Lung (tissue), 12 donors: Measurements from ENCODE around the gene SAFB. TPM values are rescaled to one million over a fixed set of nuclear protein-coding genes. Genes with fewer than 3 reads are reported as not detected.

Experiments used
- ATAC-seq: fragments of 200-7000 bp; cut with Tn5 transposase; one replicate; pipeline ENCODE4 v1.9.1; 2020; ENCODE audit warnings: moderate number of reproducible peaks; ENCODE audit not compliant: insufficient read depth, low FRiP score
- DNase-seq, 3 donors: peaks; one replicate each; pipeline ENCODE4 v3.0.0-alpha.2; 2013 to 2017
- H3K27ac ChIP-seq, 2 donors: one replicate each; pipeline ENCODE4 v1.5.1; 2013; ENCODE audit warnings: mild to moderate bottlenecking in 2 of 2, moderate library complexity in 2 of 2, control low read depth in 1 of 2, inconsistent platforms in 1 of 2, low read depth in 1 of 2, low read length in 1 of 2
- H3K27me3 ChIP-seq, 3 donors: one replicate each; pipeline ENCODE4 v1.5.1; 2013; ENCODE audit warnings: low read length in 2 of 3; ENCODE audit not compliant: control insufficient read depth in 3 of 3, insufficient read depth in 3 of 3
- H3K36me3 ChIP-seq, 4 donors: one replicate each; pipeline ENCODE4 v1.5.1; 2013; ENCODE audit warnings: low read length in 4 of 4, mild to moderate bottlenecking in 1 of 4, moderate library complexity in 1 of 4; ENCODE audit not compliant: control insufficient read depth in 4 of 4, insufficient read depth in 4 of 4
- H3K4me1 ChIP-seq, 5 donors: one replicate each; pipeline ENCODE4 v1.5.1; 2013; ENCODE audit warnings: low read length in 5 of 5, mild to moderate bottlenecking in 2 of 5, moderate library complexity in 1 of 5; ENCODE audit not compliant: control insufficient read depth in 5 of 5, insufficient read depth in 5 of 5
- H3K4me3 ChIP-seq: one replicate; pipeline ENCODE4 v1.5.1; 2013; ENCODE audit warnings: mild to moderate bottlenecking, control low read depth, moderate library complexity
- H3K9ac ChIP-seq, 2 donors: one replicate each; pipeline ENCODE4 v1.5.1; 2013; ENCODE audit warnings: low read length in 2 of 2, control low read depth in 1 of 2; ENCODE audit not compliant: insufficient read depth in 1 of 2
- H3K9me3 ChIP-seq, 4 donors: one replicate each; pipeline ENCODE4 v1.5.1; 2013; ENCODE audit warnings: low read length in 3 of 4, mild to moderate bottlenecking in 1 of 4, moderate library complexity in 1 of 4; ENCODE audit not compliant: control insufficient read depth in 4 of 4, insufficient read depth in 3 of 4
- CTCF ChIP-seq: IDR thresholded peaks from 2 replicates; pipeline ENCODE4 v1.5.1; 2012; ENCODE audit warnings: mild to moderate bottlenecking; ENCODE audit errors: control extremely low read depth, extremely low read depth
- WGBS, 2 donors: extraction: QIAGEN DNeasy Blood & Tissue Kit; methylation state at CpG; one replicate each; pipeline ENCODE4 v1.1.7; 2013; 5-methylcytosine and 5-hydroxymethylcytosine counted together
- polyA plus RNA-seq, 2 donors: library from polyadenylated mRNA; stranded (reverse); fragments of 200-250 nt; gene quantifications; one replicate each; pipeline ENCODE4 v1.2.1, GENCODE V29; 2013
- total RNA-seq, 2 donors: library from RNA; depleted of rRNA in 1 of 2; stranded (reverse); fragments of >200 nt in 1 of 2; gene quantifications; one replicate each; pipeline ENCODE4 v1.2.1, GENCODE V29; 2014 to 2021
- donor health status: control.
- donor health status: control.
- donor health status: Bipolar disorder and iron deficiency.
- donor health status: healthy.
- donor health status: DM: yes; HTN: yes; CAD: no.

The SAFB gene
- total and polyA plus RNA-seq, 4 donors, result 59.5 to 130 (median 77.7) TPM

- Histone ChIP-seq H3K27me3 (no peaks in the 10 kb centered on the region), H3K4me1 (no peaks in the 10 kb centered on the region), H3K4me3 (no peak overlapping the region), H3K36me3 (peaks cover 34 to 72% (median 50%) of the 10 kb centered on the region in 4 donors), H3K27ac (no peak overlapping the region), H3K9me3 (no peaks in the 10 kb centered on the region), H3K9ac (no peak overlapping the region)
- WGBS, 2 donors, result 96 to 97% methylated on average over 5 of the region's 5 CpGs
- ATAC-seq (no peak), DNase-seq (no peak)
- no peak for TF ChIP-seq CTCF
Measured at GRCh38 chr19:5654931-5655330, 32.0 kb downstream of the SAFB start.

- 83 to 89% methylated on average over 5 of the region's 5 CpGs for WGBS, 2 donors
- H3K9me3 ChIP-seq, result no peaks in the 10 kb centered on the region
- H3K27ac ChIP-seq, result no peak overlapping the region
- DNase-seq, result no peak
- H3K9ac ChIP-seq, result no peak overlapping the region
- H3K4me1 ChIP-seq, result no peaks in the 10 kb centered on the region
- TF ChIP-seq CTCF, result no peak
- peaks cover 33 to 74% (median 48%) of the 10 kb centered on the region in 4 donors for H3K36me3 ChIP-seq
- H3K27me3 ChIP-seq, result no peaks in the 10 kb centered on the region
- ATAC-seq, result no peak
- no peak overlapping the region for H3K4me3 ChIP-seq
Measured at GRCh38 chr19:5655412-5655811, 32.5 kb downstream of the SAFB start.

GRCh38 chr19:5661483-5661882, 38.6 kb downstream of the SAFB start:
- Histone ChIP-seq H3K36me3 (peaks cover 47 to 74% (median 57%) of the 10 kb centered on the region in 4 donors), H3K4me1 (no peaks in the 10 kb centered on the region), H3K9me3 (no peaks in the 10 kb centered on the region), H3K4me3 (no peak overlapping the region), H3K27ac (no peak overlapping the region), H3K27me3 (no peaks in the 10 kb centered on the region), H3K9ac (no peak overlapping the region)
- TF ChIP-seq CTCF, result no peak
- no peak for DNase-seq
- WGBS, 2 donors, result 98 to 99% methylated on average over 42 of the region's 42 CpGs
- no peak for ATAC-seq

- Histone ChIP-seq H3K4me1 (no peaks in the 10 kb centered on the region), H3K9ac (no peak overlapping the region), H3K27me3 (no peaks in the 10 kb centered on the region), H3K9me3 (no peaks in the 10 kb centered on the region), H3K27ac (no peak overlapping the region), H3K36me3 (peaks cover 48 to 79% (median 56%) of the 10 kb centered on the region in 4 donors), H3K4me3 (no peak overlapping the region)
- WGBS, 2 donors, result 96% methylated on average over 17 of the region's 17 CpGs
- no peak for TF ChIP-seq CTCF
- ATAC-seq (no peak), DNase-seq (no peak)
Measured at GRCh38 chr19:5663904-5664303, 41.0 kb downstream of the SAFB start.
